WTC11 (cell line): Measurements from ENCODE around the gene ZNF407. TPM values are rescaled to one million over a fixed set of nuclear protein-coding genes. Genes with fewer than 3 reads are reported as not detected.

Experiments
- ATAC-seq: fragments of 200-7000 bp; cut with Tn5 transposase; 2 replicates; pipeline ENCODE4 v1.10.0; 2021; ENCODE audit warnings: mild to moderate bottlenecking, moderate library complexity
- CTCF ChIA-PET: fragments of 300-600 bp; sonication (Branson Sonifier 250); formaldehyde crosslinking; loops from one replicate; lab custom pipeline; 2021; ENCODE audit warnings: antibody characterized with exemption; lab: Charles Lee
- POLR2A ChIA-PET: fragments of 350-600 bp; sonication (Branson Sonifier 250); formaldehyde crosslinking; loops from one replicate; lab custom pipeline; 2021; ENCODE audit warnings: antibody characterized with exemption; lab: Charles Lee
- DNase-seq: peaks from one replicate; pipeline ENCODE4 v3.0.0; 2021; ENCODE audit warnings: low spot score
- H3K27ac Mint-ChIP-seq: 2 replicates; pipeline ENCODE4 v1.8.0; 2021; ENCODE audit warnings: mixed read lengths
- H3K27me3 Mint-ChIP-seq: 2 replicates; pipeline ENCODE4 v1.8.0; 2021; ENCODE audit warnings: low read depth, mild to moderate bottlenecking, moderate library complexity, mixed read lengths
- H3K36me3 Mint-ChIP-seq: 2 replicates; pipeline ENCODE4 v1.8.0; 2021; ENCODE audit warnings: mixed read lengths
- H3K4me1 Mint-ChIP-seq: 2 replicates; pipeline ENCODE4 v1.8.0; 2022; ENCODE audit warnings: mixed read lengths
- H3K4me3 Mint-ChIP-seq: 2 replicates; pipeline ENCODE4 v1.8.0; 2021; ENCODE audit warnings: mild to moderate bottlenecking, moderate library complexity, mixed read lengths
- H3K9me3 Mint-ChIP-seq: 2 replicates; pipeline ENCODE4 v1.8.0; 2021; ENCODE audit warnings: mixed read lengths
- ATF3 ChIP-seq: sonication (generic); formaldehyde crosslinking; conservative IDR thresholded peaks from 2 replicates; pipeline ENCODE4 v1.8.1; 2022; ENCODE audit warnings: mild to moderate bottlenecking, missing genetic modification reagents
- CDX4 ChIP-seq: fragments of 250-450 bp; sonication (Bioruptor Pico); IDR thresholded peaks from 2 replicates; pipeline ENCODE4 v1.9.0; 2021; ENCODE audit warnings: moderate library complexity, mild to moderate bottlenecking, inconsistent platforms, borderline replicate concordance
- CTCF ChIP-seq: fragments of 200-600 bp; IDR thresholded peaks from 2 replicates; pipeline ENCODE4 v1.8.0; 2022; ENCODE audit warnings: antibody characterized with exemption
- EMX1 ChIP-seq: fragments of 250-450 bp; sonication (Bioruptor Pico); IDR thresholded peaks from 2 replicates; pipeline ENCODE4 v1.8.0; 2021; ENCODE audit warnings: mild to moderate bottlenecking
- ETV6 ChIP-seq: sonication (generic); formaldehyde crosslinking; IDR thresholded peaks from 2 replicates; pipeline ENCODE4 v1.8.1; 2022; ENCODE audit warnings: mild to moderate bottlenecking, missing genetic modification reagents
- GABPB1 ChIP-seq: sonication (generic); formaldehyde crosslinking; IDR thresholded peaks from 2 replicates; pipeline ENCODE4 v1.8.1; 2023; ENCODE audit warnings: mild to moderate bottlenecking, missing genetic modification reagents
- HMGXB4 ChIP-seq: sonication (generic); formaldehyde crosslinking; IDR thresholded peaks from 2 replicates; pipeline ENCODE4 v1.8.1; 2023; ENCODE audit warnings: mild to moderate bottlenecking, moderate library complexity, missing genetic modification reagents
- JUN ChIP-seq: sonication (generic); formaldehyde crosslinking; IDR thresholded peaks from 2 replicates; pipeline ENCODE4 v1.8.0; 2023; ENCODE audit warnings: mild to moderate bottlenecking, missing genetic modification reagents
- MLX ChIP-seq: sonication (generic); formaldehyde crosslinking; IDR thresholded peaks from 2 replicates; pipeline ENCODE4 v1.8.1; 2023; ENCODE audit warnings: mild to moderate bottlenecking, missing genetic modification reagents, moderate library complexity
- NFE2L1 ChIP-seq: sonication (generic); formaldehyde crosslinking; IDR thresholded peaks from 2 replicates; pipeline ENCODE4 v1.8.1; 2023; ENCODE audit warnings: missing genetic modification reagents
- PRRX2 ChIP-seq: fragments of 250-450 bp; sonication (Bioruptor Pico); IDR thresholded peaks from 2 replicates; pipeline ENCODE4 v1.8.0; 2021; ENCODE audit warnings: mild to moderate bottlenecking
- RELA ChIP-seq: sonication (generic); formaldehyde crosslinking; IDR thresholded peaks from 2 replicates; pipeline ENCODE4 v1.8.1; 2022; ENCODE audit warnings: missing genetic modification reagents, mild to moderate bottlenecking, borderline replicate concordance
- RORB ChIP-seq: fragments of 250-450 bp; sonication (Bioruptor Pico); IDR thresholded peaks from 2 replicates; pipeline ENCODE4 v1.9.0; 2021; ENCODE audit warnings: mild to moderate bottlenecking
- SMAD4 ChIP-seq: sonication (generic); formaldehyde crosslinking; IDR thresholded peaks from 2 replicates; pipeline ENCODE4 v1.8.0; 2022; ENCODE audit warnings: mild to moderate bottlenecking, missing genetic modification reagents
- TCF7 ChIP-seq: sonication (generic); formaldehyde crosslinking; IDR thresholded peaks from 2 replicates; pipeline ENCODE4 v1.8.0; 2022; ENCODE audit warnings: mild to moderate bottlenecking, low read depth, missing genetic modification reagents, moderate library complexity
- USF2 ChIP-seq: sonication (generic); formaldehyde crosslinking; IDR thresholded peaks from 2 replicates; pipeline ENCODE4 v1.8.1; 2023; ENCODE audit warnings: mild to moderate bottlenecking, missing genetic modification reagents, moderate library complexity
- ZNF121 ChIP-seq: sonication (generic); formaldehyde crosslinking; IDR thresholded peaks from 2 replicates; pipeline ENCODE4 v1.8.0; 2023; ENCODE audit warnings: missing genetic modification reagents
- ZNF416 ChIP-seq: fragments of 250-450 bp; sonication (Bioruptor Pico); IDR thresholded peaks from 2 replicates; pipeline ENCODE4 v1.9.0; 2021; ENCODE audit warnings: mild to moderate bottlenecking, inconsistent platforms
- ZNF425 ChIP-seq: fragments of 250-450 bp; sonication (Bioruptor Pico); conservative IDR thresholded peaks from 2 replicates; pipeline ENCODE4 v1.9.0; 2021; ENCODE audit warnings: mild to moderate bottlenecking
- ZSCAN18 ChIP-seq: fragments of 250-450 bp; sonication (Bioruptor Pico); IDR thresholded peaks from 2 replicates; pipeline ENCODE4 v2.1.2; 2022; ENCODE audit warnings: mild to moderate bottlenecking, moderate library complexity
- total RNA-seq: library from RNA; stranded (reverse); gene quantifications from 3 replicates; pipeline ENCODE4 v1.2.3, GENCODE V29; 2021

The ZNF407 gene
- total RNA-seq, 1 experiment from 2014 or later: 6.5 TPM

- ChIA-PET POLR2A (no interaction called here), CTCF (interaction anchor here (0.8 to 2.0 kb wide), 18 partner anchors 15 to 195 kb away, joined by 3 to 27 read pairs (median 4); no protein-coding TSS in a partner anchor)
- Mint-ChIP-seq H3K4me3 (no peak overlapping the region), H3K27ac (no peak overlapping the region), H3K4me1 (0 out of 2 replicates have a peak, but pooled peaks cover 4% of the 10 kb centered on the region), H3K9me3 (0 out of 2 replicates have a peak, but pooled peaks cover 6% of the 10 kb centered on the region), H3K36me3 (no peaks in the 10 kb centered on the region), H3K27me3 (no peaks in the 10 kb centered on the region)
- TF ChIP-seq CDX4 (CRISPR knock-in tag): no peak
- no peak for TF ChIP-seq ZSCAN18 (CRISPR knock-in tag)
- no peak for TF ChIP-seq GABPB1
- no peak for DNase-seq
- ATAC-seq: no peak
These were observed 221.0 kb downstream of the ZNF407 start for GRCh38 chr18:74818516-74819175.

GRCh38 chr18:74819433-74820059, 221.9 kb downstream of the ZNF407 start:
- DNase-seq (peak; percentile 76), ATAC-seq (peak; percentile 100)
- no peaks in the 10 kb centered on the region for H3K27me3 Mint-ChIP-seq
- ChIA-PET CTCF (interaction anchor here (0.5 to 2.0 kb wide), 43 partner anchors 9 to 1353 kb away, joined by 3 to 27 read pairs (median 4); no protein-coding TSS in a partner anchor), POLR2A (no interaction called here)
- H3K4me1 Mint-ChIP-seq: peaks cover 4% of the 10 kb centered on the region; the same call in 1 of the 2 replicates
- H3K27ac Mint-ChIP-seq: no peak overlapping the region
- TF ChIP-seq ZNF416: no peak
- TF ChIP-seq CTCF: peak; percentile 62
- TF ChIP-seq MLX (CRISPR knock-in tag): no peak
- TF ChIP-seq CDX4 (CRISPR knock-in tag): no peak
- TF ChIP-seq TCF7 (CRISPR knock-in tag): no peak
- TF ChIP-seq USF2 (CRISPR knock-in tag): no peak
- no peak for TF ChIP-seq HMGXB4 (CRISPR knock-in tag)
- TF ChIP-seq RORB (CRISPR knock-in tag): no peak
- TF ChIP-seq ZNF425: no peak
- TF ChIP-seq RELA (CRISPR knock-in tag): no peak
- no peak for TF ChIP-seq EMX1
- 0 out of 2 replicates have a peak, but pooled peaks have one; percentile 34 for TF ChIP-seq ETV6 (CRISPR knock-in tag)
- no peak for TF ChIP-seq PRRX2 (CRISPR knock-in tag)
- TF ChIP-seq JUN (CRISPR knock-in tag): no peak
- TF ChIP-seq NFE2L1 (CRISPR knock-in tag): no peak
- TF ChIP-seq ZNF121: no peak
- no peak for TF ChIP-seq ATF3 (CRISPR knock-in tag)
- no peak for TF ChIP-seq SMAD4 (CRISPR knock-in tag)
- H3K4me3 Mint-ChIP-seq: no peak overlapping the region
- H3K36me3 Mint-ChIP-seq: no peaks in the 10 kb centered on the region
- H3K9me3 Mint-ChIP-seq: no peaks in the 10 kb centered on the region
